Uterus (tissue), 2 donors: Measurements from ENCODE around the gene MOB3B.

Source experiments
- POLR2A ChIP-seq, 2 donors: fragments of 450-650 bp; IDR thresholded peaks; one replicate each; pipeline ENCODE4 v1.6.1; 2016; ENCODE audit warnings: antibody characterized with exemption in 2 of 2, mild to moderate bottlenecking in 1 of 2, moderate library complexity in 1 of 2
- TF ChIP-seq, protein P1 (sequence below), 4 experiments: fragments of 200-600 bp in 2 of 4; fragments of 450-650 bp in 2 of 4; sonication (generic) in 2 of 4; IDR thresholded peaks; one replicate each; pipeline ENCODE4 v1.5.1; 2016 to 2019; ENCODE audit warnings: antibody characterized with exemption in 4 of 4, mild to moderate bottlenecking in 2 of 4, moderate library complexity in 1 of 4

DNA sequence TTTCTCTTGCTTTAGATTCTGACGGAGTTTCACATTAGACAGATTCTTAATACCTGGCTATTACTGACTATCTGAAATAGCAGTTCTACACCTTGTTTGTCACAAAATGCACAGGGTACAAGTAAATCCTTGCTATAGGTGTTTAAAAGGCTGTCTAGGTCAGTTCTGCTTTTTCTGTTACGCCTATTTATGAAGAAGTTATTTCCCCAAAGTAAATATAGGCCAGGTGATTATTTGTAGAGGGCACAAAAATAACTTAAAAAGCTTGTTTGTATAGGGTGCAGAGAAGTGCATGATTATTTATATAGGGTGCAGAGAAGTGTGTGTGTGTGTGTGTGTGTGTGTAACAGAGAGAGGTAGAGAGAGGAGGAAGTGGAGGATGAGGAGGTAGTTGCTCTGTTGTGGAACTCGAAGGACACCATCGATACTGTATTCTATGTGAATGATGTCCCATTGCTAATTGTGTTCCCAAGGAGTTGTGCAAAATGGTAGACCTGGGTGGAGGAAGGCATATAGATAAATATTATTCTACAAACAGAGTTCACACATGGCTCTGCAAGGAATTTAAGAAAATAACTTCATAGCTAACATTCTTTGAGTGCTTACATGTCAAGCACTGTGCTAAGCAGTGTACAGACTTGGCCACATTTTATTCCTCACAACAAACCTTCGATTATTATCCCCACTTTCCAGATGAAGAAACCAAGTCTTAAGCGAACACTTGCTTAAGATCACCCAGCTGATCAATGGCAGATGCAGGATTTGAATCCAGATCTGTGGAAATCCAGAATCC, 136.4 kb downstream of the MOB3B start:
- TF ChIP-seq, protein P1, sequence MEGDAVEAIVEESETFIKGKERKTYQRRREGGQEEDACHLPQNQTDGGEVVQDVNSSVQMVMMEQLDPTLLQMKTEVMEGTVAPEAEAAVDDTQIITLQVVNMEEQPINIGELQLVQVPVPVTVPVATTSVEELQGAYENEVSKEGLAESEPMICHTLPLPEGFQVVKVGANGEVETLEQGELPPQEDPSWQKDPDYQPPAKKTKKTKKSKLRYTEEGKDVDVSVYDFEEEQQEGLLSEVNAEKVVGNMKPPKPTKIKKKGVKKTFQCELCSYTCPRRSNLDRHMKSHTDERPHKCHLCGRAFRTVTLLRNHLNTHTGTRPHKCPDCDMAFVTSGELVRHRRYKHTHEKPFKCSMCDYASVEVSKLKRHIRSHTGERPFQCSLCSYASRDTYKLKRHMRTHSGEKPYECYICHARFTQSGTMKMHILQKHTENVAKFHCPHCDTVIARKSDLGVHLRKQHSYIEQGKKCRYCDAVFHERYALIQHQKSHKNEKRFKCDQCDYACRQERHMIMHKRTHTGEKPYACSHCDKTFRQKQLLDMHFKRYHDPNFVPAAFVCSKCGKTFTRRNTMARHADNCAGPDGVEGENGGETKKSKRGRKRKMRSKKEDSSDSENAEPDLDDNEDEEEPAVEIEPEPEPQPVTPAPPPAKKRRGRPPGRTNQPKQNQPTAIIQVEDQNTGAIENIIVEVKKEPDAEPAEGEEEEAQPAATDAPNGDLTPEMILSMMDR (IDR thresholded peaks at IDR 0.05), result no peak
- TF ChIP-seq POLR2A (IDR thresholded peaks at IDR 0.05), result no peak
